Skin of body (tissue), 2 donors: Measurements from ENCODE around the gene SLC22A23. TPM values are rescaled to one million over a fixed set of nuclear protein-coding genes. Genes with fewer than 3 reads are reported as not detected.
A peak's percentile ranks its signal among the peaks of the same experiment; 100 is the strongest.

Experiments
- DNase-seq: peaks from one replicate; lab custom pipeline; 2025; lab: John Stamatoyannopoulos, UW
- total RNA-seq: library from RNA; depleted of rRNA; stranded (reverse); fragments of >200 nt; gene quantifications from one replicate; pipeline ENCODE4 v1.2.3, GENCODE V29; 2014

SLC22A23 gene
- total RNA-seq, 1 donor from 2014 or later = 11.8 TPM

GRCh38 chr6:3339811-3340210, 117.0 kb downstream of the SLC22A23 start:
- DNase-seq = no peak

- DNase-seq = no peak
These were observed 119.1 kb downstream of the SLC22A23 start for GRCh38 chr6:3337521-3338350.

- no peak for DNase-seq
These were observed 119.9 kb downstream of the SLC22A23 start for GRCh38 chr6:3336859-3337515.

- no peak for DNase-seq
These were observed 120.6 kb downstream of the SLC22A23 start for GRCh38 chr6:3336066-3336786.

- DNase-seq = no peak
These were observed 121.7 kb downstream of the SLC22A23 start for GRCh38 chr6:3335169-3335568.

GRCh38 chr6:3334555-3334954, 122.3 kb downstream of the SLC22A23 start:
- DNase-seq = no peak

GRCh38 chr6:3333263-3333662, 123.6 kb downstream of the SLC22A23 start:
- DNase-seq = no peak

GRCh38 chr6:3331971-3332370, 124.9 kb downstream of the SLC22A23 start:
- peak; percentile 68 for DNase-seq

- no peak for DNase-seq
These were observed 125.4 kb downstream of the SLC22A23 start for GRCh38 chr6:3331494-3331893.

- no peak for DNase-seq
These were observed 126.7 kb downstream of the SLC22A23 start for GRCh38 chr6:3330199-3330598.

- no peak for DNase-seq
These were observed 127.3 kb downstream of the SLC22A23 start for GRCh38 chr6:3329393-3330051.

- DNase-seq = no peak
These were observed 128.1 kb downstream of the SLC22A23 start for GRCh38 chr6:3328796-3329195.

- DNase-seq = no peak
These were observed 128.7 kb downstream of the SLC22A23 start for GRCh38 chr6:3328145-3328544.

- no peak for DNase-seq
These were observed 129.4 kb downstream of the SLC22A23 start for GRCh38 chr6:3327403-3327802.

GRCh38 chr6:3326981-3327380, 129.9 kb downstream of the SLC22A23 start:
- no peak for DNase-seq

- no peak for DNase-seq
These were observed 130.5 kb downstream of the SLC22A23 start for GRCh38 chr6:3326184-3326971.

- peak; percentile 76 for DNase-seq
These were observed 131.6 kb downstream of the SLC22A23 start for GRCh38 chr6:3325210-3325609.

- peak; percentile 60 for DNase-seq
These were observed 132.4 kb downstream of the SLC22A23 start for GRCh38 chr6:3324262-3324942.

- no peak for DNase-seq
These were observed 133.1 kb downstream of the SLC22A23 start for GRCh38 chr6:3323696-3324261.

- no peak for DNase-seq
These were observed 133.7 kb downstream of the SLC22A23 start for GRCh38 chr6:3323148-3323547.
